ENCODE results near the gene COL10A1.

GRCh38 chr6:116120430-116120829 is 5.5 kb downstream of the COL10A1 start:
- TF ChIP-seq, protein P1, sequence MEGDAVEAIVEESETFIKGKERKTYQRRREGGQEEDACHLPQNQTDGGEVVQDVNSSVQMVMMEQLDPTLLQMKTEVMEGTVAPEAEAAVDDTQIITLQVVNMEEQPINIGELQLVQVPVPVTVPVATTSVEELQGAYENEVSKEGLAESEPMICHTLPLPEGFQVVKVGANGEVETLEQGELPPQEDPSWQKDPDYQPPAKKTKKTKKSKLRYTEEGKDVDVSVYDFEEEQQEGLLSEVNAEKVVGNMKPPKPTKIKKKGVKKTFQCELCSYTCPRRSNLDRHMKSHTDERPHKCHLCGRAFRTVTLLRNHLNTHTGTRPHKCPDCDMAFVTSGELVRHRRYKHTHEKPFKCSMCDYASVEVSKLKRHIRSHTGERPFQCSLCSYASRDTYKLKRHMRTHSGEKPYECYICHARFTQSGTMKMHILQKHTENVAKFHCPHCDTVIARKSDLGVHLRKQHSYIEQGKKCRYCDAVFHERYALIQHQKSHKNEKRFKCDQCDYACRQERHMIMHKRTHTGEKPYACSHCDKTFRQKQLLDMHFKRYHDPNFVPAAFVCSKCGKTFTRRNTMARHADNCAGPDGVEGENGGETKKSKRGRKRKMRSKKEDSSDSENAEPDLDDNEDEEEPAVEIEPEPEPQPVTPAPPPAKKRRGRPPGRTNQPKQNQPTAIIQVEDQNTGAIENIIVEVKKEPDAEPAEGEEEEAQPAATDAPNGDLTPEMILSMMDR (IDR thresholded peaks at IDR 0.05): no peak
- TF ChIP-seq POLR2AphosphoS5 (IDR thresholded peaks at IDR 0.05) (no peak), POLR2A (IDR thresholded peaks at IDR 0.05) (no peak)

All from breast epithelium (tissue), 3 donors.